ENCODE data around the gene DYNLRB1. TPM values are rescaled to one million over a fixed set of nuclear protein-coding genes. Genes with fewer than 3 reads are reported as not detected.

The DYNLRB1 gene
- total and polyA plus RNA-seq, 2 of the 13 experiments (the other 11 are each of a cell fraction or from before 2014, with no cell fraction given): 140 to 244 TPM

DNA sequence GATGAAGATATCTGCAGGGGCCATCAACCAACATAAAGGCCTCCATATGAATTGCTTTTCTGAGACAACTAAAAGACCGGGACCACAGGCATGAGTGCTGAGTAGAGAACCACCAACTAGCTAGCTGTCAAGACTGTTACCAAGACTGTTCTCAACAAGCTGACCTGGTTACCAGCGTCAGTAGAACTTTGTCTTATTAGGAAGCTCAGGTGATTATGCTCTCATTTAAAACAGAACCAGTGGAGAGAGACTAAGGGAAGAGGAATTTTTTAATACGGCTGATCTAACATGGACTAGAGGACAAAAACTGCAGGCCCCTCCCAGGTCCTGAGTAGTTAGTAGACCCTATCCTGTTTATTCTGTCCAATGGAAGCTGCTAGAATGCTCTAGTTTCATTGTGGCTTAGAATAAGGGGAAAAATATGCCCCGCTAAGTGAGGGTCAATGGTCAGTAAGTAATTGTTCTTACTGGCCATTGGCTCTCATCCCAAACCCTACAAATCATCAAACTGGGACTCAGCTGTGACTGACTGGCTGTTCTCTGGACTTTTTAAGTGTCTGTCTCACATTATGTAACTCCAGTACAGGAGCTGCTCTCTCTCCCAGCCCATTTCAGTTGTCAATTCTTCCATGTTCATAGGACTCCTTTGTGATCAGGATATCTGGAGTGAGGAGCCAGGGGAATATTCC lies 3.8 kb upstream of the DYNLRB1 start (continued):
- no peak; the same call in 1 of the 2 replicates for TF ChIP-seq TFDP1 (CRISPR knock-in tag; IDR thresholded peaks at IDR 0.05; ENCODE audit: borderline replicate concordance)
- TF ChIP-seq ZNF768 (CRISPR knock-in tag; IDR thresholded peaks at IDR 0.05): no peak
- TF ChIP-seq, protein P1, sequence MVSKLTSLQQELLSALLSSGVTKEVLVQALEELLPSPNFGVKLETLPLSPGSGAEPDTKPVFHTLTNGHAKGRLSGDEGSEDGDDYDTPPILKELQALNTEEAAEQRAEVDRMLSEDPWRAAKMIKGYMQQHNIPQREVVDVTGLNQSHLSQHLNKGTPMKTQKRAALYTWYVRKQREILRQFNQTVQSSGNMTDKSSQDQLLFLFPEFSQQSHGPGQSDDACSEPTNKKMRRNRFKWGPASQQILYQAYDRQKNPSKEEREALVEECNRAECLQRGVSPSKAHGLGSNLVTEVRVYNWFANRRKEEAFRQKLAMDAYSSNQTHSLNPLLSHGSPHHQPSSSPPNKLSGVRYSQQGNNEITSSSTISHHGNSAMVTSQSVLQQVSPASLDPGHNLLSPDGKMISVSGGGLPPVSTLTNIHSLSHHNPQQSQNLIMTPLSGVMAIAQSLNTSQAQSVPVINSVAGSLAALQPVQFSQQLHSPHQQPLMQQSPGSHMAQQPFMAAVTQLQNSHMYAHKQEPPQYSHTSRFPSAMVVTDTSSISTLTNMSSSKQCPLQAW (CRISPR knock-in tag; IDR thresholded peaks at IDR 0.05): no peak; the same call in none of the 2 replicates
- TF ChIP-seq TSC22D2 (CRISPR knock-in tag; IDR thresholded peaks at IDR 0.05; ENCODE audit: borderline replicate concordance): no peak; the same call in 1 of the 2 replicates
- no peak for TF ChIP-seq ZGPAT (CRISPR knock-in tag; IDR thresholded peaks at IDR 0.05)
- no peak for TF ChIP-seq ZNF343 (CRISPR knock-in tag; IDR thresholded peaks at IDR 0.05)
- no peak for TF ChIP-seq SETDB1 (CRISPR knock-in tag; IDR thresholded peaks at IDR 0.05; ENCODE audit: borderline replicate concordance)
- TF ChIP-seq ZNF788 (CRISPR knock-in tag; IDR thresholded peaks at IDR 0.05; ENCODE audit: borderline replicate concordance): no peak
- no peak for TF ChIP-seq BCL3 (CRISPR knock-in tag; IDR thresholded peaks at IDR 0.05)
- no peak for TF ChIP-seq ATF4 (CRISPR knock-in tag; IDR thresholded peaks at IDR 0.05)
- peak; percentile 37 for TF ChIP-seq JARID2 (CRISPR knock-in tag; IDR thresholded peaks at IDR 0.05; ENCODE audit: insufficient replicate concordance)
- no peak for TF ChIP-seq ZFP91 (CRISPR knock-in tag; IDR thresholded peaks at IDR 0.05; ENCODE audit: borderline replicate concordance)
- peak; percentile 39; the same call in 1 of the 2 replicates for TF ChIP-seq FOXJ3 (CRISPR knock-in tag; IDR thresholded peaks at IDR 0.05; ENCODE audit: borderline replicate concordance)
- no peak for TF ChIP-seq ZKSCAN5 (CRISPR knock-in tag; IDR thresholded peaks at IDR 0.05)
- TF ChIP-seq SOX6 (IDR thresholded peaks at IDR 0.05): no peak
- TF ChIP-seq SOX6 (CRISPR knock-in tag; IDR thresholded peaks at IDR 0.05): peak; percentile 74
- no peak for TF ChIP-seq IRF9 (CRISPR knock-in tag; IDR thresholded peaks at IDR 0.05; ENCODE audit: borderline replicate concordance)
- TF ChIP-seq MEF2D (CRISPR knock-in tag; IDR thresholded peaks at IDR 0.05): 0 out of 2 replicates have a peak, but pooled peaks have one; percentile 8
- no peak for TF ChIP-seq HOXA7 (CRISPR knock-in tag; IDR thresholded peaks at IDR 0.05)

Data from HepG2 (cell line).